Measurements from ENCODE around the gene TXNRD1.
"Not testable (repeated sequence)": the region's sequence is repeated elsewhere in the genome, so short reads cannot be mapped to it uniquely, and the experiment has no call there.

The TXNRD1 gene

GRCh38 chr12:104242546-104243206 lies 27.1 kb downstream of the TXNRD1 start:
- DNase-seq, result no peak

- no peak for DNase-seq
These were observed 28.0 kb downstream of the TXNRD1 start for GRCh38 chr12:104243551-104243950.

- DNase-seq, result no peak
These were observed 28.4 kb downstream of the TXNRD1 start for GRCh38 chr12:104243971-104244370.

- no peak for DNase-seq
These were observed 32.1 kb downstream of the TXNRD1 start for GRCh38 chr12:104247698-104248097.

GRCh38 chr12:104248444-104248843 lies 32.9 kb downstream of the TXNRD1 start:
- no peak for DNase-seq

GRCh38 chr12:104249017-104249416 lies 33.4 kb downstream of the TXNRD1 start:
- DNase-seq, result no peak

GRCh38 chr12:104249898-104250297 lies 34.3 kb downstream of the TXNRD1 start:
- DNase-seq, result no peak

GRCh38 chr12:104250366-104251125 lies 35.0 kb downstream of the TXNRD1 start:
- DNase-seq, result no peak

GRCh38 chr12:104257913-104258472 lies 42.4 kb downstream of the TXNRD1 start:
- DNase-seq, result no peak

GRCh38 chr12:104258476-104259067 lies 43.0 kb downstream of the TXNRD1 start:
- no peak for DNase-seq

GRCh38 chr12:104263026-104263425 lies 47.4 kb downstream of the TXNRD1 start:
- DNase-seq, result no peak

- no peak for DNase-seq
These were observed 48.2 kb downstream of the TXNRD1 start for GRCh38 chr12:104263580-104264358.

- not testable (repeated sequence) for DNase-seq
These were observed 49.9 kb downstream of the TXNRD1 start for GRCh38 chr12:104265436-104265835.

GRCh38 chr12:104272938-104273337 lies 57.4 kb downstream of the TXNRD1 start:
- no peak for DNase-seq

GRCh38 chr12:104273503-104273902 lies 57.9 kb downstream of the TXNRD1 start:
- DNase-seq, result no peak

GRCh38 chr12:104274811-104275210 lies 59.2 kb downstream of the TXNRD1 start:
- DNase-seq, result no peak

GRCh38 chr12:104275689-104276088 lies 60.1 kb downstream of the TXNRD1 start:
- DNase-seq, result no peak

- no peak for DNase-seq
These were observed 60.9 kb downstream of the TXNRD1 start for GRCh38 chr12:104276273-104277131.

GRCh38 chr12:104279164-104279563 lies 63.6 kb downstream of the TXNRD1 start:
- DNase-seq, result no peak

- no peak for DNase-seq
These were observed 64.5 kb downstream of the TXNRD1 start for GRCh38 chr12:104280111-104280510.

GRCh38 chr12:104280717-104281458 lies 65.3 kb downstream of the TXNRD1 start:
- no peak for DNase-seq

All from stimulated activated CD4-positive, alpha-beta T cell treated with anti-CD3 and anti-CD28 coated beads, Interleukin-2, amount 100 ng/mL, for 24 hours (primary cell).